IPS DF 4.7 (cell line): ENCODE data around the gene FABP7.

ENCODE experiments used
- DNase-seq: peaks from one replicate; pipeline ENCODE4 v3.0.0-alpha.2; 2013; ENCODE audit warnings: low spot score; ENCODE audit errors: extremely low read depth

Gene FABP7

DNA sequence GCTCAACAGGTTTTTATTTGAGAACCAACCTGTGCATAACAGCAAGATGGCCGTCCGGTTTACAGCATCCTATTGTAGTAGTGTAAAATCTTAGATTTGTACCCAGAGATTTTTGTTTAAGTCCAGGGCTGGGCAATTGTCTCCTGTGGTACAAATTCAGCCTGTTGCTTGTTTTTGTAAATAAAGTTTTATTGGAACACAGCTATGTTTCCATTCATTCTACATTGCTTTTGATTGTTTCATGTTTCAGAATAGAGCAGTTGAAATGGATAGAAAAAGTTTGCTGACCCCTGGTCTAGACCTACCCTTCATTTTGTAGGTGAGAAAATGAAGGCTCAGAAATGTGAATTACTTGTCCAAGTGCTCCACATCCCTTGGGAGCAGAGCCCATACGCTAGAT is 18.0 kb downstream of the FABP7 start:
- no peak for DNase-seq

DNA sequence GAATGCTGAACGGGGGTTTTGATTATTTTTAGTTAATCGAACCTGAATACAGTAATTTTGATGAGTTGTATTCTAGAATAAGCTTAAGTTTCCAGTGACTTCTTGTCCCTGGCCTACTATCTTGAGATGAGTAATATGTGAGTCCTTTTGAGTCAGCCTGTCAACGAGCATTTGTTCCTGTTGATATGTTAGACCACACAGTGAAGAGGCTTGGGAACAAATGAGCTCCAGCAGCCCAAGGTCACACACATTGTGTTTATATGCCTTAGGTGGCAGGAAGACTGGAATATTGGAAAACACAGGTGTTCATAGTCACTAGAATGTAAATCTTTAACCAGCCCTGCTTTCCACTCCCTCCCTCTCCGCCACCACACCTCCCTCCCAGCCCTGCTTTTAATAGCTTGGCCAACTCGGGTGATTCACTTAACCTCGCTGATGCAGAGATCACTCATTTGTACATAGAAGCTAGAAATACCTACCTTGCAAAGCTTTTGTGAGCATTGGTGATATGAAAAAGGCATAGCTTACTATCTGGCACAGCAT is 18.7 kb downstream of the FABP7 start:
- DNase-seq, result no peak

DNA sequence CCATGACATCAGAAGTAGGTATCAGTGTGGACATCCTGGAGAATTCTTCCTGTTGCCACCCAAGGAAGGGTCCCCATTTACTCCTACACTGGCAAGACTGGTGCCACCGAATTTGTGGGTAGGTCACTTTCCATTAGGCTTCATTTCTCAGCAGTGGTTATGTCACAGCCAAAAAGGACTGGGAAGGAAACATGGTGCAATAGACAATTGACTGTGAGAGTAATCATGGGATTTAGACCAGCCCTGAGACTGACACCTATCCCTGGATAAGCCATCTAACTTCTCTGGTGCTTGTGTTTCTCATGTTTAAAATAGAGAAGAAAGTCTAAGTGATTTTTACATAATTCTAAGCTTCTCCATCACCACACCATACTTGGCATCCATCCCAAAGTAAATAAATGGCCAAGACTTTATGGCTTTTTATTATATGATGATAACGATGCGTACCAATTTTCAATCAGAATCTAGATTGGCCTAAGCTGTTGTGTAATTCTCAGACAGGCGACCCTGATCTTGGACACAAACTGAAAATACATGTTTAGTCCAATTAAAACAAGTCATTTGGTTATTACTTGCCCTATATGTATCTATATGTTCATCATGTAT is 19.7 kb downstream of the FABP7 start:
- DNase-seq, result no peak

DNA sequence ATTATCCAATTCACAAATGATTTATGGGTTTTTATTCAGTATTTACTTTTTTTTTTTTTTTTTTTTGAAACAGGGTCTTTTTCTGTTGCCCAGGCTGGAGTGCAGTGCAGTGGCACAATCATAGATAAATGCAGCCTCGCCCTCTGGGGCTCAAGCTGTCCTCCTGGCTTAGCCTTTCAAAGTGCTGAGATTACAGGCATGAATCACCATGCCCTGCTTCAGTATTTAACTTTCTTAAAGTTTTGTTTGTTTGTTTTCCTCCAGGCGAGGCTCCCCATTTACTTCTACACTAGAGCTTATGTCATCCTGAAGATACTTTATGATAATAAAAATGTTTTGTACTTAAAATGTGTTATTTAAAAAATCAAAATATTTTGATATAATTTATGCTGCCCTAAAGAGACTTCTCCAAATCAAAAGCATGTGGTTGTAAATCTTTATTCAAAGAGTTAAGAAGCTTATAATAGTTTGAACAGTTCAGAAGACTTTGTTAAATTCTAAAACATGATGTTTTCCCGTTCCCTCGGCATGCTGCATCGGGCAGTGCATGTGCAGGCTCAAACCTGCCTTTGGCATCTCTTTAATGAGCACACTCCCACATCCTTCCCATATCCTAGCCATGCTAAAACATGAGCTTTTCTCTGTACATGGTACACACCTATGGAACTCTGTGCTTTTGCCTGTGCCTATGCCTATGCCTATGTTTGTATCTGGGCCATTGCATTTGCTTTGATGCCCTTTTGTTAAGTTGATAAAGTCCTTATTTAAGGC is 20.6 kb downstream of the FABP7 start:
- no peak for DNase-seq

DNA sequence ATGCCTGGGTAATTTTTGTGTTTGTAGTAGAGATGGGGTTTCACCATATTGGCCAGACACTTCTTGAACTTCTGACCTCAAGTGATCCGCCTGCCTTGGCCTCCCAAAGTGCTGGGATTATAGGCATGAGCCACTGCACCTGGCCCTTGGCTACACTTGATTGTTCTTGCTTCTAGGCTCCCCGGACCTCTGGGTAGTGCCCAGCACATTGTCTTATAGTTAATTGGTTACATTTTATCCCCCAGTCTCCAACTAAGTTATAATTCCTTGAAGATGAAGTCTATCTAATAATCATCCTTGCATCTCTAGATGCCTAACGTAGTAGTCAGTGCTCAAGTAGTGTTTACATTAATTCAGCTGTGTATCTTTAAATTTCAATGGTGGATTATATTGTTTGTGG is 21.4 kb downstream of the FABP7 start:
- no peak for DNase-seq

DNA sequence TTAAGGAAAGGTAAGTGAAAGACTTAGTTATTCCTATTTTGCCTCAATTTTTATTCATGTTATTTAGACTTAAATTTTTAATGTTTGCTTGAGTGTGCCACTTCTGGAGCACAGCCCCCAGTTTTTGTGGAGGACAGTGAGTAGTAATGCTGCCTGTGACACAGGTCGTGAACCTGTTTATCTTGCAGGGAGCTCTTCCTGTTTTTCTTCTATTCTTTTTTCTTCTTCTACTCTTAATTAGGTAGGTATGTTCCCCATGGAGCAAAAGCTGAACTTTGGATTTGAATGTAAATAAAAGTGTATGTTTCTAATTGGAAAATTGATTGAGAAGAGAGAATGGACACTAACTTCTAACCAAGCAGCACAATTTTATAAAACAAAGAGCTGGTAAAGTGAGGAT is 21.9 kb downstream of the FABP7 start:
- DNase-seq, result no peak

DNA sequence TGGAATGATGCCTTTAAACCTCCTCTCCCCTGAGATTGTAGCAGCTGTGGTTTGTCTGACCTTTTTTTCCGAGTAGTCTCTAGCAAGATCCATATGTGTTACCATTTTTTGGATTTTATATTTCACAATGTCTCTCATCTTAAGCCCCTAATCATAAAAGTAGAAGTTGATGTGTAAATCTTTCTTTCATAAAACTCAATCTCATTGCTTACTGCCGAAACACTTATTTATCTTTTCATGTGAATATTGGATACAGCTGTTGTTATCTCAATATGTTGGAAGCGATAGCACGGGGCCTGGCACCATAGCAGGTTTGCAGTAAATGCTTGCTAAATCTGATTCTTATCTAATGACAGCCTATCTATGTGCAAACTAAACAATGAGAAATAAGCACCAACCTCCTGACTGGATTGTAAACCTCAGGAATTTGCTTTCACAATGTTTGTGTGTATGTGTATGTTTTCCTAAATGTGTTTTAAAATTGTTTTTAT is 23.7 kb downstream of the FABP7 start:
- DNase-seq, result no peak

DNA sequence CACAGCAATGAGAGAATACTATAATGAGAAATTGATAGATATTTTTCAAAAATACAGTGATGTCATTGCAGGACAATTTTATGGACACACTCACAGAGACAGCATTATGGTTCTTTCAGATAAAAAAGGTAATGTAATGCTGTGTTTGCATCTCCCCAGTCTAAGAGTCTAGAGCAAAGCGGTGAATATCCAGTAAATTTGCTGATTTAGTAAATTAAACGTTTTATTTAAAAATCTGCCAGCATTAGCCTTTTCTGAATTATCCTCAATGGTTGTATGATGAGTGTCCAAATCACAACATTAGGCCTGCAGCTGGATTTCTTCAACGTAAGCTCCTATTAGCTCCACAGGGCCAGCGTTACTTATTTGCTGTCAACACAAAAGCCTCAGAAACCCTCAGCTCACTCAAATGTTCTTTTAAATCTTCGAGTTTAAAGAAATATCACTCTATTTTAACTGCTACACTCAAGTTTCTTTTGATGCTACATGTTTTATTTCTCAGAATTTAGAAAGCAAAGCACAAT is 25.5 kb downstream of the FABP7 start:
- no peak for DNase-seq

DNA sequence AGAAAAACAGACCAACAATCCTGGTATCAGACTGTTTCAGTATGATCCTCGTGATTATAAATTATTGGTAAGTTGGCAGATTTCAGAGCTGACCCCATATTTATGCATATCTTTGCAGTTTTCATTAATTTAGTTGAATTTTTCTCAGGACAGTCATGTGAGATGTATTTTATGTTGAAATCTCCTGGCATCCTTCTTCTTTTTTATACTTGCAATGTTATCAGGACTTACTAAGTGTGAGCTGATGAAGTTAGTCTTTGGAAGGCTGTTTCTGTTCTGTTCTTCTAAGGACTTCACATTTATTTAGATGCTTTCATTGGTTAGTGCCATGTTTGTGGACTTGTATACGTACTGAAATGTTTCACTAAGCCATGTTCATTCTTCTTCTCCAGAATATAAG is 26.8 kb downstream of the FABP7 start:
- DNase-seq, result no peak

DNA sequence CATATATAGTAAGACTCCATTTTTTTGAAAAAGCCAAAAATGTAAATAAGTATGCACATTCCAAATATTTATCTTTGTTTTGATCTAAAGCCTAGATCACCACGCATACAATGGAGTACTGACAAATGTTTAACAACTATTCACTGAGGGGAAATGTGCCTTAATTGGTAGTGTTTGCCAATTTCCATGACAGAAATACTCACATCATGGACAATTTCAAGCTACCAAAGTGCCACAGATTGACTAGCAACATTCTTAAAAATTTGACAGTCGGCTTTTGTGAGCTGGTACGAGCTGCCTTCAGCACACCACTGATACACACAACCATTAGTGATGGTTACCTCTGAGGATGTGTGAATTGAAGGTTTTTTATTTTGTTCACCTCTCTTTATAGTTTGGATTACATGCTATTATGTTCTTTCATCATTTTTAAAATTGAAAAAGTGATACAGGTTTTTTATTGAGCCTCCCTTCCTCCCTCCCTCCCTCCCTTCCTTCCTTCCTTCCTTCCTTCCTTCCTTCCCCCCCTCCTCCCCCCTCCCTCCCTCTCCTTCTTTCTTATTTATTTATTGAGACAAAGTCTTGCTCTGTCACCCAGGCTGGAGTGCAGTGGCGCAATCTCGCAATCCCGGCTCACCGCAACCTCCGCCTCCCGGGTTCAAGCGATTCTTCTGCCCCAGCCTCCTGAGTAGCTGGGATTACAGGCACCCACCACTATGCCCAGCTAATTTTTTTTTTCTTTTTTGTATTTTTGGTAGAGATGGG is 28.8 kb downstream of the FABP7 start:
- no peak for DNase-seq

DNA sequence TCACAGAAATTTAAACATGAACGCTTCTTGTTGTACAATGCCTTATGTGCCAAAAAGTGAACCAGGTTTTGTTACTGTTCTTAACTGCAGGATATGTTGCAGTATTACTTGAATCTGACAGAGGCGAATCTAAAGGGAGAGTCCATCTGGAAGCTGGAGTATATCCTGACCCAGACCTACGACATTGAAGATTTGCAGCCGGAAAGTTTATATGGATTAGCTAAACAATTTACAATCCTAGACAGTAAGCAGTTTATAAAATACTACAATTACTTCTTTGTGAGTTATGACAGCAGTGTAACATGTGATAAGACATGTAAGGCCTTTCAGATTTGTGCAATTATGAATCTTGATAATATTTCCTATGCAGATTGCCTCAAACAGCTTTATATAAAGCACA is 29.5 kb downstream of the FABP7 start:
- no peak for DNase-seq

DNA sequence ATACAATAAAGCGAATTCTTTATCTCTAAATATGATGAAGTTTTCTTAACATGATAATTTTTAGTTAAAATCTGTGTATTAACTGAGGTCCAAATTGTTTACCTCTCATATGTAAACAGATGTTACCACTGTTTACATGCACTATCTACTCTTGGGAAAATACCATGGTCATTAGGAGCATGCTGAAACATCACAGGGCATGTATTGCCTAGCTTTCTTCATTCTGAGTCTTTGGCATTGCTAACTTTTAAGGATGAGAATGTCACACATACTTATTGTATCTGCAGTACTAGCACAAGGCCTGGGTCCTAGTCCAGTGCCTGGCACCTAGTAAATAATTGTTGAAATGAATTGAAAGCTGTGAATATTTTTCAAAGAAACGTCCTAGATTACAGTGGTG is 30.2 kb downstream of the FABP7 start:
- no peak for DNase-seq

DNA sequence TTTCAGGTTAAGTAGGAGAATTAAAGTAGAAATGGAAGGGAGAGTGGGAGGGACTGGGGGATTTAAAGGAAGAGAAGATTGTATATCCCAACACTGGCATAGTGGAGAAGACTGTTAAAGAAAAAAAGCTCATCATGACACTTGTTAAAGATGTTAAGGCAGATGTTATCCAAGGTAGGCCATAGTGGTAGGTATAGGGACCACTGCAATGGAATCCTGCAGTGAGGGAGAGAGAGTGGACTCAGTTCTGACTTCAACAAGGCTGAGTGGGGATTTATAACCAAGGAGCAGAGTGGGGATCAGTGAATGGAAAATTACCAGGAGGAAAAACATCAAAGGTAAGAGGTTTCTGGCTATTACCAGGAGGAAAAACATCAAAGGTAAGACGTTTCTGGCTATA is 30.7 kb downstream of the FABP7 start:
- no peak for DNase-seq

DNA sequence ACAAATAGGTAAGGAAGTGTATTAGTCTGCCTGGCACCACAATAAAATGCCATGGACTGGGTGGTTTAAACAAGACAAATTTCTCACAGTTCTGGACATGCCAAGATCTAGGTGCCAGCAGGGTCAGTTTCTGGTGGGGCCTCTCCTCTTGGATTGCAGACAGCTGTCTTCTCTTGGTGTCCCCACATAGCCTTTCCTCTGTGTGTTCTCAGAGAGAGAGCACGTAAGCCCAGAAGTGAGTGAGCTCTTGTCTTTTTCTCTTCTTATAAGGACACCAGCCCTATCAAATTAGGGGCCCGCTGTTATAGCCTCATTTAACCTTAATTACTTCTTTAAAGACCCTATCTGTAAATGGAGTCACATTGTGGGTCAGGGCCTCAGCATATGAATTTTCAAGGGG is 37.8 kb downstream of the FABP7 start:
- no peak for DNase-seq

DNA sequence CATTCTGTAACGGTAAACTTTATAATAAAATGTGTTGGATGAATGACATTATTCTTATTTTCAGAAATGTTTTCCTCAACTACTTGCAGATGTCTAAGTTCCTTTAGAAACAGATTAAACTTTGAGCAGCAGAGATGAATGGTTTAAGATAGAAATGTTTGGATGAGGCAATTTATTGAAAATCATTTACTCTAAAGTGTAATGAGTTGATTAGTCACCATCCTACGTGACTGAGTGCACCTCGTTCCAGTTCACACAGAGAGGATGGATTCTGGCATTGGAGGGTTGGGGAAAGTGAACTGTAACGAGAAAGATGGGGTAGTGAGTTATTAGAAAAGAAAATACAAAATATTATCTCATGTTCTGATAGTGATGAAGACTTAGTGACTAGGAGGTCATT is 38.2 kb downstream of the FABP7 start:
- no peak for DNase-seq

DNA sequence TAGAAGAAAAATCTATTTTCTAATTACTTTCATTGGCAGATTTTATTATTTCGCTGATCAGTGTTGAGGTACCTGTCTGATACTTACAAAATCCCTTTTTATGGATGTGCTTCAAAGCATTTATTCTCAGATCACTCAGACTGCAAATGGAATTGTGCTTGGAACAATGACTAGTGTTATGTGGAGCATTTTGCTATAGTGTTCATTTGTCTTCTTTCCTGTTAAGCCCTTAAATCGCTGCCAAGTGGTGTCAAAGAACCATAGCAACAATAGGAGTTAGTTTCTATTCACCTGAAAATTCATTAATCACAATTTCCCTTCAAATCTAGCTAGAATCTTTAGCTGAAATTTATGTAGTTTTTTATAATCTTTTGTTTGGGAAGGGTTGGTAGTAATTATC is 39.4 kb downstream of the FABP7 start:
- DNase-seq, result no peak

DNA sequence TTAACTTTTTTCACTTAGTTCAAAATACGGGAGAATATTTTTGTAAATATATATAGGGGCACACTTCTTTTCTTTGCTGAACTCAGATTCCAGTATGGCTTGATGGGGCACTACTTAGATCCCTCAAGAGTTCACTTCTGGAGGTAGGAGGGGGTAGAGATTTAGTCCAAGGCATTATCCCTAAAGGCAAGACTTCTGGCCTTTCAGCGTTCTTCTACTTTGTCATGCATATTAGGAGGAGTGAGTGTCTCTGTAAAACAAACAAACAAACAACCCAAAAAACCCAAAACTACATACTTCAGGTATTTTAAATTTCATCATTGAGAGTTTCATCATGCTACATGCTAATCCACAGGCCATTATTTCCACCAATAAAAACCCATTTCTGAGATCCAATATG is 41.6 kb downstream of the FABP7 start:
- DNase-seq, result no peak

DNA sequence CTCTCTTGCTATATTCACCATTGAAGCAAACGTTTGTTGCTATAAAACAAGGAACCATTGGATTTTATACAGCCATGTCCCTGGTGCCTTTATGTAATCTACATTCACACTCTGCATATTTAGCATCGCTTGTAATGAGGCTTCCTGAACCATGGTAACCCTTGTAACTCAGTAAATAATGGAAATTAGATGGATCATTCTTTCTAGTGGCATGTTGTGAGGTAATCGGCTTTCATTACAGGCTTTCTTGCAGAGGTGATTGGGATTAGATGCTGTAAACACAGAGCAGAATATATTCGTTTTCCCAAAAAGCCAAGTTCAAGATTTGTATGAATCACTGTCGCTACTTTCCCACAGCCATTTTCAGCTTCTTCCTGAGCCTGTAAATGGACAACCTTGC is 45.6 kb downstream of the FABP7 start:
- no peak for DNase-seq

DNA sequence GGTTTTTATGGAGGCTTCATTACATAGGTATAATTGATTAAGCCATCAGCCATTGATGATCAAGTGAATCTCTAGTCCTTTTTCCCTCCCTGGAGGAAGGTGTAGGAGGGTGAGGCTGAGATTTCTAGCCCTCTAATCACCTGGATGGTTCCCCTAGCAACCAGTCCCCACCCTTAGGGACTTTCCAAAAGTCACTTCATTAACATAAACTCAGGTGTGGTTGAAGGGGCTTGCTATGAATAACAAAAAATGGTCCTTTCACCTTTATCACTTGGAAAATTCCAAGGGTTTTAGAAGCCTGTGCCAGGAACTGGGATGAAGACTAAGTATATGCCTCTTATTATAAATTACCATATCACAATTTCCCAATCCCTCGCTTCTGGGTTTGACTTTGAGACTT is 49.9 kb downstream of the FABP7 start:
- DNase-seq, result no peak

DNA sequence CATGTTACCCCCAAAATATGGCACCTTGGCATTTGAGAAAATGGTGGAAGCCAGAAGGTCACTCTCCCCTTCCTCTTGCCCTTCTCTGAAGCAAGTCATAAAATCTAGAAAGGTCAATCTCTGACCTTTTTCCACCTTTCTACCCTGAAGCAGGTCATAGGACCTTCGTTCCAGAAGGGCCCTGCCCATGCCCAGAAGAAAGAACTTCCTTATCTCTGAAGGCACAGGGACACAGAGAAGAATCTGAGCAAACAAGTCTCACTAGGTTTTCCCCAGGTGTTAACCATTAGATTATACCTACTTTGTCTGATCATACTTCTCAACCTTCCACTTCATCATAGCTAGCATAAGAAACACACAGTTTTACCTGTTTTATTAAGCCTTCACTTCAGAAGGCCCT is 52.0 kb downstream of the FABP7 start:
- no peak for DNase-seq

DNA sequence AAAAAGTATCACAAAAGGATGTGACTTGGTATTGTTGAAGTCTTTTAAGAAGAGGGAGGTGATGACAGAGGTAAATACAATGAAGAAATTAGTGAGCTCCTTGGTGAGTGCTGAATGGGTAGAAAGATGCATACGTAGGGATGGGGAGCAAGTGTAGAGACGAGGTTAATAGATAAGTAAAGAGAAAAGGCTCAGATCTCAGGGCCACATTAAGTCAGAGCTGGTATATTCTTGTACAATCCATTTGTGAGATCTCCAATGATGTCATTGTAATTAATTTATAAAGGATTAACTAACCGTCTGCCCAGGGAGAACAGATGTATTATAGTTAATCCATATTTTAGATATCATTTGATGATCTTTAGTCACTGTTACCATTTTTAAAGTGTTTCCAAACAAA is 52.9 kb downstream of the FABP7 start:
- no peak for DNase-seq

DNA sequence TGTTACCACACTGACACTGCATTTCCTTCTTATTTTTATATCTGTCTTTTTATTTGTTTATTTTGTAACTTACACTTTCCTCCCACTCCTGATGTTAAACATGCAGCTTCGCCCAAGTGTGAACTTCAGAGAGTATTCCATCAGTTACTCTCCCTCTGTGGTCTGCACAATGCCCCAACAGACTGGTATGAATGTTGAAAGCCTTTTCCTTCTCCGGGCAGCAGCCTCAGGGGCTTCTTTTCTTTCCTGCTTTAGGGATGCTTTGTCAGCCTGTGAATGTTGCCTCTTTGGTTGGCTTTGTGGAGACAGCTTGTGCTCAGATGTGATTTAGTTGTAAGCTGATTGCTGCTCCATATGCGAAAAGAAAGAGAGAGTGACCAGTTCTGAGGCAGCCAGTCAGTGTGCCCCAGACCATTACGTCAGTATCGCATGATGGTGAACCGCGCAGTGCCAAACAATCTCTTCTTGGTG is 53.5 kb downstream of the FABP7 start:
- DNase-seq, result no peak
